Prostate gland (tissue), 2 donors: Measurements from ENCODE around the gene EXD1.

Source experiments
- CTCF ChIP-seq, 4 experiments: fragments of 200-600 bp in 2 of 4; fragments of 450-650 bp in 2 of 4; sonication (generic) in 2 of 4; IDR thresholded peaks; 1 replicate in 3 of 4; 2 replicates in 1 of 4; pipeline ENCODE4 v1.5.1; 2016 to 2019; ENCODE audit warnings: antibody characterized with exemption in 4 of 4, mild to moderate bottlenecking in 2 of 4, moderate library complexity in 2 of 4
- POLR2A ChIP-seq: fragments of 450-650 bp; IDR thresholded peaks from one replicate; pipeline ENCODE4 v1.6.1; 2016; ENCODE audit warnings: antibody characterized with exemption, mild to moderate bottlenecking
- POLR2AphosphoS5 ChIP-seq: sonication (generic); formaldehyde crosslinking; IDR thresholded peaks from one replicate; pipeline ENCODE4 v1.6.1; 2017; ENCODE audit warnings: antibody characterized with exemption

GRCh38 chr15:41215708-41216107 is 14.8 kb downstream of the EXD1 start:
- no peak for TF ChIP-seq CTCF (IDR thresholded peaks at IDR 0.05)
- no peak for TF ChIP-seq POLR2A
- no peak for TF ChIP-seq POLR2AphosphoS5
